ENCODE data around the gene SELPLG. TPM values are rescaled to one million over a fixed set of nuclear protein-coding genes. Genes with fewer than 3 reads are reported as not detected.

Gene SELPLG
- polyA plus RNA-seq, 1 donor from 2014 or later = 0.62 TPM

DNA sequence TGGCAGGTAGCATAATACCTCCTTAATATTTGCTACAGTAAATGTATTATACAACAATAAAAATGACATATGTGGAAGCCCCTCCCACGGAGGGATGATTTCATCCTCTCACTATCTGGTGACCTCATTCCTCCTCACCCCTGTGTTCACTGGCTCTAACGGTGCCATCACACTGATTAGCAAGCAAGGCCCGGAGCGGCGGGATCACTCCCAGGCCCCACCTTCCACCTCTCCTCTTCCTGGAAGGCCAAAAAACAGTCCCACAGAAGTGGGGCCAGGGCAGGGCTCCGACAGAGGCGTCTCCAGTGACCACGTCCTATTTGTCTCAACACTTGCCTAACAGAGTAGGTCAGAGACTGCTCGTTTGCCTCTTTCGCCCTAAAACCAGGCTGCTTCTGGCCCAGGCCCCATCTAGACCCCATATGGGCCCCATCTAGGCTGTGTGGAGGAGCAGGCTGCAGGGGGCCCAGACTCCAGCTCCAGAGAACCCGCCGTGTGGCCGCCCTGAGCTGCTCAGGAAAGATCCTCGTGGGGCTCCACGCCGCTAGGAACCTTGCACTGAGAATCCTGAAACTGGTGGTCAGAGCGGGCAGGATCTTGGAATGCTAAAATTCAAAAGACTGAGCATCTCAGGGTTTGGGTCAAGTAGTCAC lies 3.7 kb downstream of the SELPLG start:
- Histone ChIP-seq H3K4me3 (ENCODE audit: low read length) (no peak overlapping the region), H4K20me1 (ENCODE audit: insufficient read depth) (no peaks in the 10 kb centered on the region), H2AFZ (ENCODE audit: low read depth, low read length) (no peak overlapping the region), H3K27ac (ENCODE audit: low read length) (no peak overlapping the region), H3K9me2 (ENCODE audit: insufficient read depth, low read length) (no peaks in the 10 kb centered on the region), H3K36me3 (ENCODE audit: insufficient read depth, low read length) (no peaks in the 10 kb centered on the region), H3K27me3 (ENCODE audit: insufficient read depth, low read depth, low read length) (no peaks in the 10 kb centered on the region), H3F3A (ENCODE audit: insufficient read depth, low read length, poor library complexity, severe bottlenecking) (no peaks in the 10 kb centered on the region), H3K9ac (ENCODE audit: low read length) (no peak overlapping the region), H3K4me2 (ENCODE audit: low read length) (no peak overlapping the region), H3K9me3 (ENCODE audit: low read length) (no peaks in the 10 kb centered on the region), H3K79me2 (replicated peaks; ENCODE audit: insufficient read depth, low read length) (no peaks in the 10 kb centered on the region)
- TF ChIP-seq MXI1 (conservative IDR thresholded peaks at IDR 0.05; ENCODE audit: poor library complexity, severe bottlenecking) = no peak
- no peak for TF ChIP-seq POLR2AphosphoS5 (IDR thresholded peaks at IDR 0.05)
- TF ChIP-seq EZH2 (IDR thresholded peaks at IDR 0.05; ENCODE audit: borderline replicate concordance, insufficient read depth, low read length, poor library complexity, severe bottlenecking) = no peak
- no peak for TF ChIP-seq TAF1 (IDR thresholded peaks at IDR 0.05; ENCODE audit: low read depth)

GRCh38 chr12:108629151-108629550 lies 4.5 kb downstream of the SELPLG start:
- no peak overlapping the region for H3K27ac ChIP-seq (ENCODE audit: low read length)
- no peaks in the 10 kb centered on the region for H3F3A ChIP-seq (ENCODE audit: insufficient read depth, low read length, poor library complexity, severe bottlenecking)
- no peak for TF ChIP-seq EZH2 (IDR thresholded peaks at IDR 0.05; ENCODE audit: borderline replicate concordance, insufficient read depth, low read length, poor library complexity, severe bottlenecking)
- no peak for TF ChIP-seq RAD21 (conservative IDR thresholded peaks at IDR 0.05)
- TF ChIP-seq, protein P1, sequence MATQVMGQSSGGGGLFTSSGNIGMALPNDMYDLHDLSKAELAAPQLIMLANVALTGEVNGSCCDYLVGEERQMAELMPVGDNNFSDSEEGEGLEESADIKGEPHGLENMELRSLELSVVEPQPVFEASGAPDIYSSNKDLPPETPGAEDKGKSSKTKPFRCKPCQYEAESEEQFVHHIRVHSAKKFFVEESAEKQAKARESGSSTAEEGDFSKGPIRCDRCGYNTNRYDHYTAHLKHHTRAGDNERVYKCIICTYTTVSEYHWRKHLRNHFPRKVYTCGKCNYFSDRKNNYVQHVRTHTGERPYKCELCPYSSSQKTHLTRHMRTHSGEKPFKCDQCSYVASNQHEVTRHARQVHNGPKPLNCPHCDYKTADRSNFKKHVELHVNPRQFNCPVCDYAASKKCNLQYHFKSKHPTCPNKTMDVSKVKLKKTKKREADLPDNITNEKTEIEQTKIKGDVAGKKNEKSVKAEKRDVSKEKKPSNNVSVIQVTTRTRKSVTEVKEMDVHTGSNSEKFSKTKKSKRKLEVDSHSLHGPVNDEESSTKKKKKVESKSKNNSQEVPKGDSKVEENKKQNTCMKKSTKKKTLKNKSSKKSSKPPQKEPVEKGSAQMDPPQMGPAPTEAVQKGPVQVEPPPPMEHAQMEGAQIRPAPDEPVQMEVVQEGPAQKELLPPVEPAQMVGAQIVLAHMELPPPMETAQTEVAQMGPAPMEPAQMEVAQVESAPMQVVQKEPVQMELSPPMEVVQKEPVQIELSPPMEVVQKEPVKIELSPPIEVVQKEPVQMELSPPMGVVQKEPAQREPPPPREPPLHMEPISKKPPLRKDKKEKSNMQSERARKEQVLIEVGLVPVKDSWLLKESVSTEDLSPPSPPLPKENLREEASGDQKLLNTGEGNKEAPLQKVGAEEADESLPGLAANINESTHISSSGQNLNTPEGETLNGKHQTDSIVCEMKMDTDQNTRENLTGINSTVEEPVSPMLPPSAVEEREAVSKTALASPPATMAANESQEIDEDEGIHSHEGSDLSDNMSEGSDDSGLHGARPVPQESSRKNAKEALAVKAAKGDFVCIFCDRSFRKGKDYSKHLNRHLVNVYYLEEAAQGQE (IDR thresholded peaks at IDR 0.05; ENCODE audit: borderline replicate concordance) = no peak
- no peak for TF ChIP-seq EP300 (conservative IDR thresholded peaks at IDR 0.05; ENCODE audit: poor library complexity, severe bottlenecking)
- TF ChIP-seq CTCF (IDR thresholded peaks at IDR 0.05; ENCODE audit: poor library complexity, severe bottlenecking) = no peak
- TF ChIP-seq POLR2AphosphoS5 (IDR thresholded peaks at IDR 0.05) = no peak
- TF ChIP-seq SMC3 (conservative IDR thresholded peaks at IDR 0.05; ENCODE audit: poor library complexity) = no peak
- TF ChIP-seq TAF1 (IDR thresholded peaks at IDR 0.05; ENCODE audit: low read depth) = no peak
- no peak for TF ChIP-seq MXI1 (conservative IDR thresholded peaks at IDR 0.05; ENCODE audit: poor library complexity, severe bottlenecking)
- no peaks in the 10 kb centered on the region for H4K20me1 ChIP-seq (ENCODE audit: insufficient read depth)
- H3K9me3 ChIP-seq (ENCODE audit: low read length) = no peaks in the 10 kb centered on the region
- H3K9me2 ChIP-seq (ENCODE audit: insufficient read depth, low read length) = no peaks in the 10 kb centered on the region
- H3K4me3 ChIP-seq (ENCODE audit: low read length) = no peak overlapping the region
- no peak overlapping the region for H3K4me2 ChIP-seq (ENCODE audit: low read length)
- no peak overlapping the region for H3K9ac ChIP-seq (ENCODE audit: low read length)
- no peak overlapping the region for H2AFZ ChIP-seq (ENCODE audit: low read depth, low read length)
- H3K79me2 ChIP-seq (replicated peaks; ENCODE audit: insufficient read depth, low read length) = no peaks in the 10 kb centered on the region
- no peaks in the 10 kb centered on the region for H3K36me3 ChIP-seq (ENCODE audit: insufficient read depth, low read length)
- no peaks in the 10 kb centered on the region for H3K27me3 ChIP-seq (ENCODE audit: insufficient read depth, low read depth, low read length)
